Right atrium auricular region (tissue), 2 donors: Measurements from ENCODE around the gene ERO1A. TPM values are rescaled to one million over a fixed set of nuclear protein-coding genes. Genes with fewer than 3 reads are reported as not detected.

Experiments
- DNase-seq: peaks from one replicate; pipeline ENCODE4 v3.0.0-alpha.2; 2019; ENCODE audit warnings: low spot score
- H3K27ac ChIP-seq, 2 donors: fragments of 200-600 bp; sonication (generic); 1 replicate in 1 of 2; 2 replicates in 1 of 2; pipeline ENCODE4 v1.5.1; 2016 to 2019
- H3K27me3 ChIP-seq, 2 donors: fragments of 200-600 bp; sonication (generic); one replicate each; pipeline versions ENCODE4 v1.5.1 to v1.6.0; 2017 to 2019
- H3K36me3 ChIP-seq: fragments of 200-600 bp; sonication (generic); one replicate; pipeline ENCODE4 v1.5.1; 2016
- H3K4me1 ChIP-seq, 2 donors: fragments of 200-600 bp; sonication (generic); one replicate each; pipeline versions ENCODE4 v1.5.1 to v1.6.0; 2017 to 2019
- H3K4me3 ChIP-seq, 2 donors: fragments of 200-600 bp; sonication (generic); 1 replicate in 1 of 2; 2 replicates in 1 of 2; pipeline ENCODE4 v1.5.1; 2017 to 2019; ENCODE audit warnings: mild to moderate bottlenecking in 1 of 2, moderate library complexity in 1 of 2
- H3K9me3 ChIP-seq, 2 donors: fragments of 200-600 bp; sonication (generic); one replicate each; pipeline ENCODE4 v1.5.1; 2019
- total RNA-seq, 2 donors: library from RNA; depleted of rRNA; stranded (reverse); fragments of >200 nt; gene quantifications; one replicate each; pipeline ENCODE4 v1.1.0, GENCODE V29; 2016
- TF ChIP-seq, protein P1 (sequence below), 2 donors: fragments of 200-600 bp; sonication (generic); IDR thresholded peaks; one replicate each; pipeline ENCODE4 v1.5.1; 2019; ENCODE audit warnings: antibody characterized with exemption in 2 of 2

The ERO1A gene
- total RNA-seq, 2 donors from 2014 or later: 11.3 to 12.2 TPM

DNA sequence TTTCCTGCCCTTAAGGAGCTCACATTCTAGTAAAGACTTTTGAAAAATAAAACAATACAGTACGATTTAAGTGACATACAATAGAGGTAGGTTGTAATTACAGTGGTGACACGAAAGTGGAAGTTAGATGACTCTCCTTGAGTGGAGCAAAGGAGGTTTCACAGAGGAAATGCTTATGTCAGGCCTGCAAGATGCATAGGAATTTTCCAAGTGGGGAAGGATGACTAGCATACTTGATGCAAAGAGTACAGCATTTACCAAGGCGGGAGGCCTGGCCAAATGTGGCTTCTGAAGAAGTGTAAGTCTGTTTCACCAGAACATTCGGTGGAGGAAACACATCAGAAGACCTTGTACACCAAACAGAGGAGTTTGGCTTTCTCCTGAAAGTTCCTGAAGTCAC, 55.2 kb downstream of the ERO1A start:
- H3K27ac ChIP-seq: no peak overlapping the region
- no peaks in the 10 kb centered on the region for H3K9me3 ChIP-seq
- no peaks in the 10 kb centered on the region for H3K27me3 ChIP-seq
- DNase-seq: no peak
- H3K4me1 ChIP-seq: no peaks in the 10 kb centered on the region
- TF ChIP-seq, protein P1, sequence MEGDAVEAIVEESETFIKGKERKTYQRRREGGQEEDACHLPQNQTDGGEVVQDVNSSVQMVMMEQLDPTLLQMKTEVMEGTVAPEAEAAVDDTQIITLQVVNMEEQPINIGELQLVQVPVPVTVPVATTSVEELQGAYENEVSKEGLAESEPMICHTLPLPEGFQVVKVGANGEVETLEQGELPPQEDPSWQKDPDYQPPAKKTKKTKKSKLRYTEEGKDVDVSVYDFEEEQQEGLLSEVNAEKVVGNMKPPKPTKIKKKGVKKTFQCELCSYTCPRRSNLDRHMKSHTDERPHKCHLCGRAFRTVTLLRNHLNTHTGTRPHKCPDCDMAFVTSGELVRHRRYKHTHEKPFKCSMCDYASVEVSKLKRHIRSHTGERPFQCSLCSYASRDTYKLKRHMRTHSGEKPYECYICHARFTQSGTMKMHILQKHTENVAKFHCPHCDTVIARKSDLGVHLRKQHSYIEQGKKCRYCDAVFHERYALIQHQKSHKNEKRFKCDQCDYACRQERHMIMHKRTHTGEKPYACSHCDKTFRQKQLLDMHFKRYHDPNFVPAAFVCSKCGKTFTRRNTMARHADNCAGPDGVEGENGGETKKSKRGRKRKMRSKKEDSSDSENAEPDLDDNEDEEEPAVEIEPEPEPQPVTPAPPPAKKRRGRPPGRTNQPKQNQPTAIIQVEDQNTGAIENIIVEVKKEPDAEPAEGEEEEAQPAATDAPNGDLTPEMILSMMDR (IDR thresholded peaks at IDR 0.05): no peak
- H3K36me3 ChIP-seq: peaks cover 7% of the 10 kb centered on the region
- H3K4me3 ChIP-seq: no peak overlapping the region

DNA sequence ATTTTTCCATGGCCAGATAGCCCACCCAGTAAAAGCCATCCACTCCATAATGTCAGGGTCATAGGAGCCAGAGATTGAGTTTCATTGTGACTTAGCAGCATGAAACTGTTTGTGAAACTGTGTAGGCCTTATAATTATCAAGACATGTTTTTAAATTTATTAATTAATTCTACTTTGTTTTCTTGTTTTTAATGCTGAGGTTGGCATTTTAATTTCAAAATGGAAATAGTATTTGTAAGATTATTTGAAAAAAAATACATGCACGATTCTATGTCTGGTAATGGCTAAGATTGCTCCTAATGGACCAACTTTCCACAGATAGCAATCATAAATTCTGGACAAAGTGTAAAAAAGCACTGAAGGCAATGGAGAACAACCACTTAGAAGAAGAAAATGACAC, 75.7 kb downstream of the ERO1A start:
- H3K27me3 ChIP-seq: no peaks in the 10 kb centered on the region
- H3K27ac ChIP-seq: no peak overlapping the region
- DNase-seq: no peak
- H3K4me3 ChIP-seq: no peak overlapping the region
- no peaks in the 10 kb centered on the region for H3K9me3 ChIP-seq
- TF ChIP-seq, protein P1 (IDR thresholded peaks at IDR 0.05): no peak
- H3K4me1 ChIP-seq: no peaks in the 10 kb centered on the region
- no peaks in the 10 kb centered on the region for H3K36me3 ChIP-seq

DNA sequence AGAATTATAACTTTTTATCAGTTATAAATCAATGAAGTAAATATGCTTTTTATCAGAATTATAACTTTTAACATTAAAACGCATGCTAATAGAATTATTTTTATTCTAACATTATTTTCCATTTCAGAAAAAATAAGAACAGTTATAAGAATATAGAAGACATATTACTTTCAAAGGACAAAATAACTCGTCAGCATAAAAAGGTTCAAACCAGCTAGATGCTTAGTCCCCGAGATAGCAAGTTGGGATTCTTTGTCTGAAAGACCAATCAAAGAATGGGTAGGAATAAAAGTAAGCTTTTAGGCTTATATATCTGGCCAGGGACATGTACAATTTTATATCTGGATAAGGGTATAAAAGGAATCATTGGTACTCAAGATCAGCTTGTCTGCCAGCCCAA, 76.8 kb downstream of the ERO1A start:
- TF ChIP-seq, protein P1 (IDR thresholded peaks at IDR 0.05): no peak
- H3K4me3 ChIP-seq: no peak overlapping the region
- H3K4me1 ChIP-seq: no peaks in the 10 kb centered on the region
- no peaks in the 10 kb centered on the region for H3K27me3 ChIP-seq
- no peak for DNase-seq
- no peaks in the 10 kb centered on the region for H3K36me3 ChIP-seq
- H3K9me3 ChIP-seq: no peaks in the 10 kb centered on the region
- no peak overlapping the region for H3K27ac ChIP-seq

DNA sequence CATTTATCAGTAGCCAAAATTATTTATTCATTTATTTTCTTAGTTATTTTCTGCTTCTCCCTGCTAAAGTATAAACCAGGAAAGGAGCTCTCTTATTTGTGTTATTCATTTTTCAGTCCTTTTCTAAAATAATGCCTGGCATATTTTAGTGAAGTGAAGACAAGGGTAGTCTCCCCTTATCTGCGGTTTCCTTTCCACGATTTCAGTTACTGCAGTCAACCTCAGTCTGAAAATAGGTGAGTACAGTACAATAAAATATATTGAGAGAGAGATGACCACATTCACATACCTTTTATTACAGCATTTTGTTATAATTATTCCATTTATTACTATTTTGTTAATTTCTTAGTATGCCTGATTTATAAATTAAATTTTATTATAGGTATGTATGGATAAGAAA, 85.2 kb downstream of the ERO1A start:
- H3K4me1 ChIP-seq: no peaks in the 10 kb centered on the region
- H3K36me3 ChIP-seq: no peaks in the 10 kb centered on the region
- H3K9me3 ChIP-seq: peaks cover 0 to under 1% of the 10 kb centered on the region in 2 donors
- TF ChIP-seq, protein P1 (IDR thresholded peaks at IDR 0.05): no peak
- H3K27ac ChIP-seq: no peak overlapping the region
- no peak for DNase-seq
- no peak overlapping the region for H3K4me3 ChIP-seq
- H3K27me3 ChIP-seq: no peaks in the 10 kb centered on the region

DNA sequence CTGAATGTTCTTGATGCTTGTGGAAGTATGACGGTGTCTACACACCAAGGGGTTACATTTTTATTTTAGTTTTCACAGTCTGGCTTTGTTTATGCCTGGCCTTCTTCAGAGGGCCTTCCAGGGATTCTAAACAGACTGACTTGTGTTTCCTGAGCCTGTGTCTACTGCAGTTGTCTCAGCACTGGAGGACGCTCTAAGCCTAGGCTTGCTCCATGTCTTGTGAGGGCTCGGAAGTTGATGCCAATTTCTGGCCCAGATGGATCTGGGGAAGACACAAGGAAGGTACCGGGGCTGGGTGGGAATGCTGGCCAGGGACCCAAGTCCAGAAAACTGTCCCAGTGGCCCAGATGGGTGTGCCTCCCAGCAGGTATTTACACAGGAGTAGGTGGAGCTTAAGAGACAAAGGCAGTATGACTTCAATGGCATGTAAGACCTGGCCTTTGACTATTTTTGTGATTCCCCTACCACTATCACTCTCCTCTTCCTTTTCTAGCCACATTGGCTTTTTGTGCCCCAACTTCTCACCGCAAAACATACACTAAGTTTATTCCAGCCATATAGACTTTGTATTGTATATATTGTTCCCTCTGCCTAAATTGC, 85.8 kb downstream of the ERO1A start:
- Histone ChIP-seq H3K4me1 (no peaks in the 10 kb centered on the region), H3K27me3 (no peaks in the 10 kb centered on the region), H3K36me3 (no peaks in the 10 kb centered on the region), H3K4me3 (no peak overlapping the region), H3K27ac (no peak overlapping the region), H3K9me3 (peaks cover 0 to 6% of the 10 kb centered on the region in 2 donors)
- DNase-seq: no peak
- TF ChIP-seq, protein P1 (IDR thresholded peaks at IDR 0.05): no peak

DNA sequence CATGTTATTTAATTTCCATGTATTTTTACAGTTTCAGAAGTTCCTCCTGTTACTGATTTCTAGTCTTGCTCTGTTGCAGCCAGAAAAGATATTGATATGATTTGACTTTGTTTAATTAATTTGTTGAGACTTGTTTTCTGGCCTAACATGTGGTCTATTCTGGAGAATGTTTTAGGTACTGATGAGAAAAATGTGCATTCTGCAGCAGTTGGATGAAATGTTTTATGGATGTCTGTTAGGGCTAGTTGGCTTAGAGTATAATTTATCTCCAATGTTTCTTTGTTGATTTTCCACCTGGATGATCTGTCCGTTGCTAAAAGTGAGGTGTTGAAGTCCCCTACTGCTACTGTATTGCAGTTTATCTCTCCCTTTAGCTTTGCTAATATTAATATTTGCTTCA, 88.3 kb downstream of the ERO1A start:
- no peak overlapping the region for H3K4me3 ChIP-seq
- no peaks in the 10 kb centered on the region for H3K27me3 ChIP-seq
- TF ChIP-seq, protein P1 (IDR thresholded peaks at IDR 0.05): no peak
- peaks cover 0 to 12% of the 10 kb centered on the region in 2 donors for H3K9me3 ChIP-seq
- H3K27ac ChIP-seq: no peak overlapping the region
- no peaks in the 10 kb centered on the region for H3K36me3 ChIP-seq
- DNase-seq: no peak
- H3K4me1 ChIP-seq: no peaks in the 10 kb centered on the region
